Endothelial cell of umbilical vein (primary cell): ENCODE measurements around the gene ARGLU1. TPM values are rescaled to one million over a fixed set of nuclear protein-coding genes. Genes with fewer than 3 reads are reported as not detected.

ENCODE experiments used
- BruUV-seq: library from RNA; stranded (reverse); fragments of 400-500 nt; replicated peaks from 2 replicates; lab custom pipeline; 2021; lab: Mats Ljungman, UMichigan
- CTCF ChIA-PET: fragments of 300-600, 350-600 bp; sonication (Branson Sonifier 250); formaldehyde crosslinking; loops from one replicate; lab custom pipeline; 2021; ENCODE audit warnings: antibody characterized with exemption, inconsistent platforms; lab: Charles Lee
- POLR2A ChIA-PET: fragments of 300-600, 350-600 bp; sonication (Branson Sonifier 250); formaldehyde crosslinking; loops from one replicate; lab custom pipeline; 2021; ENCODE audit warnings: antibody characterized with exemption, inconsistent platforms; lab: Charles Lee
- DNase-seq: peaks from one replicate; pipeline ENCODE4 v3.0.0-alpha.2; 2011; ENCODE audit warnings: low read depth, low spot score
- FAIRE-seq: peaks from 2 replicates; lab custom pipeline; 2011; peaks lifted over from hg19 to GRCh38; lab: Jason Lieb, UNC
- H2AFZ ChIP-seq: 2 replicates; pipeline ENCODE4 v1.6.0; 2012; ENCODE audit warnings: low read depth, low read length, control low read depth, inconsistent platforms
- H3K27ac ChIP-seq: 2 replicates; pipeline ENCODE4 v1.5.1; 2011; ENCODE audit warnings: low read depth, mild to moderate bottlenecking, control low read depth, low read length, moderate library complexity; ENCODE audit not compliant: insufficient read depth
- H3K27me3 ChIP-seq, 2 experiments: 2 replicates each; pipeline versions ENCODE4 v1.6.0 to v1.6.1; 2011; ENCODE audit warnings: low read length in 2 of 2, mixed read lengths in 1 of 2; ENCODE audit not compliant: control insufficient read depth in 2 of 2, insufficient read depth in 2 of 2
- H3K36me3 ChIP-seq, 2 experiments: 2 replicates in 1 of 2; 3 replicates in 1 of 2; pipeline ENCODE4 v1.5.1; 2011; ENCODE audit warnings: low read length in 2 of 2, mild to moderate bottlenecking in 1 of 2, moderate library complexity in 1 of 2; ENCODE audit not compliant: control insufficient read depth in 2 of 2, insufficient read depth in 2 of 2; ENCODE audit errors: extremely low read depth in 1 of 2
- H3K4me1 ChIP-seq: 3 replicates; pipeline ENCODE4 v1.5.1; 2011; ENCODE audit warnings: mild to moderate bottlenecking, low read length; ENCODE audit not compliant: control insufficient read depth, insufficient read depth; ENCODE audit errors: extremely low read depth
- H3K4me2 ChIP-seq: 2 replicates; pipeline ENCODE4 v1.6.1; 2011; ENCODE audit warnings: low read length, control low read depth, mixed read lengths; ENCODE audit not compliant: insufficient read depth
- H3K4me3 ChIP-seq, 3 experiments: fragments of 200-600 bp in 1 of 3; sonication (generic), shearing (Covaris generic) in 1 of 3; replicated peaks in 1 of 3; 2 replicates each; pipeline ENCODE4 v1.5.1; 2011 to 2016; ENCODE audit warnings: control low read depth in 3 of 3, low read length in 3 of 3, mild to moderate bottlenecking in 2 of 3, inconsistent platforms in 1 of 3, low read depth in 1 of 3, moderate library complexity in 1 of 3; ENCODE audit not compliant: insufficient read depth in 1 of 3
- H3K79me2 ChIP-seq: 2 replicates; pipeline ENCODE4 v1.6.0; 2012; ENCODE audit warnings: low read length, inconsistent platforms; ENCODE audit not compliant: control insufficient read depth, insufficient read depth
- H3K9ac ChIP-seq: replicated peaks from 2 replicates; pipeline ENCODE3; 2011; ENCODE audit warnings: low read length, control low read depth; ENCODE audit not compliant: insufficient read depth; ENCODE audit errors: extremely low read depth
- H3K9me1 ChIP-seq: replicated peaks from 3 replicates; pipeline ENCODE4 v1.6.0; 2011; ENCODE audit warnings: mild to moderate bottlenecking, low read length; ENCODE audit not compliant: control insufficient read depth, insufficient read depth; ENCODE audit errors: extremely low read depth
- H3K9me3 ChIP-seq: replicated peaks from 2 replicates; pipeline ENCODE4 v1.5.1; 2012; ENCODE audit warnings: low read length, inconsistent platforms; ENCODE audit not compliant: control insufficient read depth, insufficient read depth
- H4K20me1 ChIP-seq: replicated peaks from 2 replicates; pipeline ENCODE3; 2011; ENCODE audit warnings: mild to moderate bottlenecking, low read length; ENCODE audit not compliant: control insufficient read depth, insufficient read depth; ENCODE audit errors: extremely low read depth
- CTCF ChIP-seq, 2 donors: IDR thresholded peaks; 1 replicate in 1 of 2; 2 replicates in 1 of 2; pipeline ENCODE4 v1.5.1; 2011; ENCODE audit warnings: low read length in 2 of 2, mild to moderate bottlenecking in 2 of 2, moderate library complexity in 2 of 2, control low read depth in 1 of 2, inconsistent platforms in 1 of 2, low read depth in 1 of 2; ENCODE audit not compliant: insufficient read depth in 1 of 2; ENCODE audit errors: extremely low read depth in 1 of 2
- EZH2 ChIP-seq: IDR thresholded peaks from 2 replicates; pipeline ENCODE4 v1.6.1; 2012; ENCODE audit warnings: borderline replicate concordance, low read depth, mild to moderate bottlenecking, moderate library complexity, low read length, inconsistent platforms; ENCODE audit not compliant: severe bottlenecking
- FOS ChIP-seq: IDR thresholded peaks from 2 replicates; pipeline ENCODE4 v1.6.1; 2011; ENCODE audit warnings: mild to moderate bottlenecking, low read length, moderate library complexity, borderline replicate concordance; ENCODE audit not compliant: insufficient read depth
- GATA2 ChIP-seq: IDR thresholded peaks from 2 replicates; pipeline ENCODE4 v1.7.0; 2011; ENCODE audit warnings: low read depth, mild to moderate bottlenecking, moderate library complexity, mixed read lengths, low read length; ENCODE audit not compliant: insufficient read length, insufficient read depth
- JUN ChIP-seq: IDR thresholded peaks from 2 replicates; pipeline ENCODE4 v1.6.1; 2011; ENCODE audit warnings: borderline replicate concordance, low read depth; ENCODE audit not compliant: insufficient read length, insufficient read depth
- MAX ChIP-seq: IDR thresholded peaks from 2 replicates; pipeline ENCODE4 v1.6.1; 2011; ENCODE audit not compliant: insufficient read depth, insufficient read length
- MYC ChIP-seq: IDR thresholded peaks from one replicate; pipeline ENCODE4 v1.6.1; 2011; ENCODE audit warnings: mild to moderate bottlenecking, low read depth, low read length
- POLR2A ChIP-seq: IDR thresholded peaks from 2 replicates; pipeline ENCODE4 v1.6.1; 2012; ENCODE audit warnings: low read depth, mild to moderate bottlenecking, control low read depth, low read length
- POLR2AphosphoS5 ChIP-seq: IDR thresholded peaks from 2 replicates; pipeline ENCODE4 v1.6.1; 2012; ENCODE audit warnings: low read depth, mild to moderate bottlenecking, control low read depth, low read length, moderate library complexity; ENCODE audit not compliant: insufficient read depth
- dilution Hi-C: fragments of 300-500 bp; cut with MboI; formaldehyde crosslinking; loops from one replicate; pipeline ENCODE4 v1.15.0; 2019; ENCODE audit warnings: low sequenced_read_pairs; ENCODE audit not compliant: extremely low pct_ligation_motif_present
- intact Hi-C: fragments of 100-400 bp; cut with micrococcal nuclease; formaldehyde crosslinking; loops from one replicate; pipeline ENCODE4 v1.10.0; 2022
- polyA plus RNA-seq, 4 experiments: library from polyadenylated mRNA; depleted of rRNA in 3 of 4; stranded (reverse) in 3 of 4; unstranded in 1 of 4; fragments of >200 nt; gene quantifications; 2 replicates each; pipeline versions ENCODE4 v1.2.1 to v1.2.3, GENCODE V29; 2011 to 2012; ENCODE audit warnings: missing spikeins in 1 of 4
- total RNA-seq: library from RNA; stranded (reverse); gene quantifications from 2 replicates; pipeline ENCODE4 v1.2.3, GENCODE V29; 2021

ARGLU1 gene
- total and polyA plus RNA-seq, 2 donors (not counting 3 experiments of a cell fraction or from before 2014, with no cell fraction given): 44.4 to 111 TPM

GRCh38 chr13:106526738-106527444 is 41.0 kb downstream of the ARGLU1 start:
- DNase-seq (no peak), FAIRE-seq (no peak)
- Histone ChIP-seq H2AFZ (no peak overlapping the region), H3K9me1 (no peaks in the 10 kb centered on the region), H3K4me2 (no peak overlapping the region), H3K4me3 (no peak overlapping the region), H3K9ac (no peak overlapping the region), H3K4me1 (peaks cover 35% of the 10 kb centered on the region), H3K79me2 (peaks cover 55% of the 10 kb centered on the region), H3K9me3 (no peaks in the 10 kb centered on the region), H4K20me1 (peaks cover 2% of the 10 kb centered on the region), H3K27ac (no peak overlapping the region), H3K36me3 (peaks cover 0 to 3% of the 10 kb centered on the region in 2 experiments), H3K27me3 (no peaks in the 10 kb centered on the region)
- TF ChIP-seq CTCF (IDR thresholded peaks at IDR 0.05; ENCODE audit: extremely low read depth in 1 of 2, insufficient read depth in 1 of 2, low read depth in 1 of 2, low read length in 2 of 2) (no peak), EZH2 (no peak), MYC (no peak), GATA2 (no peak), POLR2AphosphoS5 (no peak), JUN (no peak), POLR2A (no peak), MAX (no peak), FOS (no peak)
- CTCF ChIA-PET: interaction anchor here (0.9 to 1.1 kb wide), 2 partner anchors 31 to 1116 kb away, joined by 3 to 4 read pairs; no protein-coding TSS in a partner anchor
- BruUV-seq: no TSS peak
- intact Hi-C loops: no loop called here
- dilution Hi-C loops: no loop called here
- POLR2A ChIA-PET: no interaction called here
